Hepatocyte (in vitro differentiated cells): Measurements from ENCODE around the gene METRNL. TPM values are rescaled to one million over a fixed set of nuclear protein-coding genes. Genes with fewer than 3 reads are reported as not detected.
A peak's percentile ranks its signal among the peaks of the same experiment; 100 is the strongest.

Source experiments
- DNase-seq: peaks from one replicate; pipeline ENCODE4 v3.0.0-alpha.2; 2016; ENCODE audit warnings: low spot score
- H2AFZ ChIP-seq: fragments of 200-600 bp; sonication (generic); 2 replicates; pipeline ENCODE4 v1.6.0; 2016; ENCODE audit warnings: antibody characterized with exemption, mild to moderate bottlenecking
- H3K27ac ChIP-seq: fragments of 200-600 bp; sonication (generic); 2 replicates; pipeline ENCODE4 v1.5.1; 2016; ENCODE audit warnings: mild to moderate bottlenecking
- H3K27me3 ChIP-seq: fragments of 200-600 bp; sonication (generic); 2 replicates; pipeline ENCODE4 v1.6.1; 2016
- H3K36me3 ChIP-seq: fragments of 200-600 bp; sonication (generic); replicated peaks from 2 replicates; pipeline ENCODE4 v1.5.1; 2016; ENCODE audit warnings: low read depth; ENCODE audit not compliant: insufficient read depth
- H3K4me1 ChIP-seq: fragments of 200-600 bp; sonication (generic); 2 replicates; pipeline ENCODE4 v1.5.1; 2016; ENCODE audit warnings: mild to moderate bottlenecking, moderate library complexity; ENCODE audit not compliant: insufficient read depth
- H3K4me2 ChIP-seq: fragments of 200-600 bp; sonication (generic); 2 replicates; pipeline ENCODE4 v1.6.0; 2016
- H3K4me3 ChIP-seq: fragments of 200-600 bp; sonication (generic); 2 replicates; pipeline ENCODE4 v1.5.1; 2016; ENCODE audit warnings: mild to moderate bottlenecking
- H3K79me2 ChIP-seq: fragments of 200-600 bp; sonication (generic); 2 replicates; pipeline ENCODE4 v1.6.0; 2017; ENCODE audit warnings: mild to moderate bottlenecking
- H3K9me2 ChIP-seq: fragments of 200-600 bp; sonication (generic); replicated peaks from 2 replicates; pipeline ENCODE4 v1.6.0; 2017; ENCODE audit warnings: mild to moderate bottlenecking; ENCODE audit not compliant: insufficient read depth
- H3K9me3 ChIP-seq: fragments of 200-600 bp; sonication (generic); 2 replicates; pipeline ENCODE4 v1.5.1; 2016; ENCODE audit warnings: low read depth, mild to moderate bottlenecking
- H4K20me1 ChIP-seq: fragments of 200-600 bp; sonication (generic); 2 replicates; pipeline ENCODE4 v1.6.0; 2016; ENCODE audit warnings: mild to moderate bottlenecking; ENCODE audit not compliant: insufficient read depth, poor library complexity, severe bottlenecking
- EZH2 ChIP-seq: fragments of 200-600 bp; sonication (generic); IDR thresholded peaks from 2 replicates; pipeline ENCODE4 v1.6.1; 2016; ENCODE audit warnings: antibody characterized with exemption, mild to moderate bottlenecking, borderline replicate concordance
- EZH2phosphoT487 ChIP-seq: fragments of 200-600 bp; sonication (generic); IDR thresholded peaks from one replicate; pipeline ENCODE4 v1.6.1; 2018; ENCODE audit warnings: antibody characterized with exemption, mild to moderate bottlenecking, low read depth, moderate library complexity; ENCODE audit not compliant: unreplicated experiment, severe bottlenecking
- WGBS: methylation state at CpG from one replicate; pipeline ENCODE4 v1.1.6; 2016; ENCODE audit warnings: low lambda C conversion rate; ENCODE audit errors: missing lambda C conversion rate; 5-methylcytosine and 5-hydroxymethylcytosine counted together
- polyA plus RNA-seq: library from polyadenylated mRNA; unstranded; fragments of >200 nt; fragmentation: Nextera tagmentation; extraction: Ambion mirVana; gene quantifications from 2 replicates; pipeline ENCODE4 v1.2.1, GENCODE V29; 2016
- total RNA-seq: library from RNA; depleted of rRNA; stranded (reverse); fragments of >200 nt; gene quantifications from 2 replicates; pipeline ENCODE4 v1.2.3, GENCODE V29; 2014
- TF ChIP-seq, protein P1 (sequence below): fragments of 200-600 bp; sonication (generic); IDR thresholded peaks from 2 replicates; pipeline ENCODE4 v1.5.1; 2016; ENCODE audit warnings: antibody characterized with exemption, mild to moderate bottlenecking; ENCODE audit not compliant: poor library complexity

The METRNL gene
- total and polyA plus RNA-seq, 2 experiments from 2014 or later = 97.2 to 164 TPM

DNA sequence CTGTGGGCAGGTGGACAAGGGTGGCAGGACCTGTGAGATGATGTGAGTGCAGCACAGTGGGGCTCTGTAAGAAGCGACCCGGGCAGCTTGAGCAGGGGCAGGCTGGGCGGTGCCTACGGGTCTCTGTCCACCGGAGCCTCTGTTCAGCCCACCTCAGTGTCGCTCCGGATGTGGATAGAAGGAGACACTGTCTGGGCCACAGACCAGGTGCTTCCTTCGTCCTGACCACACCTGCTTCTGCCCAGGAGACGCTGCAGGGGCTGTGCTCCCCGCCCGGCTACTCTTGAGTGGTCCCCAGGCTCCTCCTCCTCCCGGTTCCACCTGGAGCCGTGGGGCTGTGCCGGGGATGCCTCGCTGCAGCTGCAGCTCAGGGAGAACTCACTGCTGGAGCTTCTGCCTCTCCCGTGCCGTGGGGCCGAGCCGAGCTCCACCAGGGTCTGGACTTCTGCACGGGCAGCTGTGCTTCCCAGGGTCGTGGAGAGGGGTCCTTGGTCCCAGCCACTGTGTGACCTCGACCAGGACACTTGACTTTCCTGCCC lies 21.5 kb downstream of the METRNL start:
- 70% methylated on average over 13 of the region's 22 CpGs for WGBS
- peak; percentile 34 for DNase-seq
- H4K20me1 ChIP-seq = no peaks in the 10 kb centered on the region
- H3K27me3 ChIP-seq = no peaks in the 10 kb centered on the region
- peak overlapping the region; percentile 43 for H3K4me2 ChIP-seq
- H3K36me3 ChIP-seq = no peaks in the 10 kb centered on the region
- H3K4me1 ChIP-seq = peaks cover 66% of the 10 kb centered on the region
- TF ChIP-seq EZH2phosphoT487 (no peak), EZH2 (no peak)
- TF ChIP-seq, protein P1, sequence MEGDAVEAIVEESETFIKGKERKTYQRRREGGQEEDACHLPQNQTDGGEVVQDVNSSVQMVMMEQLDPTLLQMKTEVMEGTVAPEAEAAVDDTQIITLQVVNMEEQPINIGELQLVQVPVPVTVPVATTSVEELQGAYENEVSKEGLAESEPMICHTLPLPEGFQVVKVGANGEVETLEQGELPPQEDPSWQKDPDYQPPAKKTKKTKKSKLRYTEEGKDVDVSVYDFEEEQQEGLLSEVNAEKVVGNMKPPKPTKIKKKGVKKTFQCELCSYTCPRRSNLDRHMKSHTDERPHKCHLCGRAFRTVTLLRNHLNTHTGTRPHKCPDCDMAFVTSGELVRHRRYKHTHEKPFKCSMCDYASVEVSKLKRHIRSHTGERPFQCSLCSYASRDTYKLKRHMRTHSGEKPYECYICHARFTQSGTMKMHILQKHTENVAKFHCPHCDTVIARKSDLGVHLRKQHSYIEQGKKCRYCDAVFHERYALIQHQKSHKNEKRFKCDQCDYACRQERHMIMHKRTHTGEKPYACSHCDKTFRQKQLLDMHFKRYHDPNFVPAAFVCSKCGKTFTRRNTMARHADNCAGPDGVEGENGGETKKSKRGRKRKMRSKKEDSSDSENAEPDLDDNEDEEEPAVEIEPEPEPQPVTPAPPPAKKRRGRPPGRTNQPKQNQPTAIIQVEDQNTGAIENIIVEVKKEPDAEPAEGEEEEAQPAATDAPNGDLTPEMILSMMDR = no peak
- no peak overlapping the region for H3K4me3 ChIP-seq
- no peaks in the 10 kb centered on the region for H3K9me2 ChIP-seq
- peaks cover 3% of the 10 kb centered on the region for H3K79me2 ChIP-seq
- peak overlapping the region; percentile 90 for H3K27ac ChIP-seq
- no peaks in the 10 kb centered on the region for H3K9me3 ChIP-seq
- H2AFZ ChIP-seq = no peak overlapping the region

DNA sequence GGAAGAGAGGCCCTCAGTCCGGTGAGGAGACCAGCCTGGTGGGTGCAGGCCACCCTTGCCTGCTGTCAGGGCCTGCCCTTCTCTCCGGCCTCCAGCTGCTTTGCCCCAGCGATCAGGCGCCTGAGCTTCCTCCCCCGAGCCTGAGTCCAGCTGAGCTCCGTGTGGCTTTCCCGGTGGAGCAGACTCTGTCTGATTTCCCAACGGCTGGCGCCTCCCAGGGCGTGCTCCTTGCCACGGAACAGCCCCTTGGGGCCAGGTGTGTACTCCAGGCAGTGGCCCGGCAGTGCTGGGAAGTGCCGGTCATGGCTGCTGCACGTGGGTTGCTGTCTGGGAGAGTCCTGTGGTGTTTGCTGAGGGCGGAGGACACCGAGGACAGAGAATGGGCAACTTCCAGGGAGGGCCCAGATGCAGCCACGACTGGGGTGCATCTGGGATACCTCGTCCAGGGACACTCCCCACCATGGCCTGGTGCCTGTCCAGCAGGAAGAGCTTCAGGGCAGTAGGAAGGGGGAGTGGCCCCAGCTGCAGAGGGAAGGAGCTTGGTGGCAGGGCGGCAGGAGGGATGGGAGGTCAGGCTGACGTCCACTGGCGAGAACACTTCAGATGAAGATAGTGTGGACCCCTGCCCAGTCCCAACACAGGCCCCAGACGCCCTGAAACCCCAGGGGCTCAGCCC lies 22.5 kb downstream of the METRNL start:
- H3K4me2 ChIP-seq = peak overlapping the region; percentile 43
- no peaks in the 10 kb centered on the region for H3K9me3 ChIP-seq
- DNase-seq = peak; percentile 85
- 64% methylated on average over 22 of the region's 22 CpGs for WGBS
- no peak overlapping the region for H3K4me3 ChIP-seq
- TF ChIP-seq, protein P1 = no peak
- TF ChIP-seq EZH2 (no peak), EZH2phosphoT487 (no peak)
- no peaks in the 10 kb centered on the region for H3K36me3 ChIP-seq
- H3K4me1 ChIP-seq = peaks cover 65% of the 10 kb centered on the region
- H3K27me3 ChIP-seq = no peaks in the 10 kb centered on the region
- H2AFZ ChIP-seq = no peak overlapping the region
- H3K27ac ChIP-seq = peak overlapping the region; percentile 90
- no peaks in the 10 kb centered on the region for H4K20me1 ChIP-seq
- H3K9me2 ChIP-seq = no peaks in the 10 kb centered on the region
- no peaks in the 10 kb centered on the region for H3K79me2 ChIP-seq

GRCh38 chr17:83103200-83103942 lies 24.0 kb downstream of the METRNL start:
- no peak for TF ChIP-seq EZH2
- no peak for TF ChIP-seq EZH2phosphoT487
- TF ChIP-seq, protein P1 = no peak
- Histone ChIP-seq H3K79me2 (no peaks in the 10 kb centered on the region), H4K20me1 (no peaks in the 10 kb centered on the region), H3K27ac (no peak overlapping the region), H3K4me3 (no peak overlapping the region), H2AFZ (no peak overlapping the region), H3K27me3 (no peaks in the 10 kb centered on the region), H3K9me2 (no peaks in the 10 kb centered on the region), H3K4me1 (peaks cover 57% of the 10 kb centered on the region), H3K4me2 (no peak overlapping the region), H3K36me3 (no peaks in the 10 kb centered on the region), H3K9me3 (no peaks in the 10 kb centered on the region)
- WGBS = 90% methylated on average over 9 of the region's 60 CpGs
- peak; percentile 63 for DNase-seq
